Activated T-cell treated with anti-CD3 and anti-CD28 coated beads, Interleukin-2, amount 50 U/mL, for 48 hours (primary cell): ENCODE data around the gene ZBBX.
"Not testable (repeated sequence)": the region's sequence is repeated elsewhere in the genome, so short reads cannot be mapped to it uniquely, and the experiment has no call there.

Experiments
- DNase-seq, 2 experiments: peaks; one replicate each; pipeline ENCODE4 v3.0.0-alpha.2; 2020

The ZBBX gene

GRCh38 chr3:167380004-167380689 lies at the start of gene ZBBX:
Gene ZBBX, minus strand, starts transcription at chr3:167380297. Its CDS starts 7,396 bp downstream, at chr3:167372901.
- DNase-seq, result peak; percentile 91 to 94

- DNase-seq, result not testable (repeated sequence)
These were observed 46.9 kb upstream of the ZBBX start for GRCh38 chr3:167426962-167427361.

- not testable (repeated sequence) for DNase-seq
These were observed 42.3 kb upstream of the ZBBX start for GRCh38 chr3:167422396-167422795.

DNA sequence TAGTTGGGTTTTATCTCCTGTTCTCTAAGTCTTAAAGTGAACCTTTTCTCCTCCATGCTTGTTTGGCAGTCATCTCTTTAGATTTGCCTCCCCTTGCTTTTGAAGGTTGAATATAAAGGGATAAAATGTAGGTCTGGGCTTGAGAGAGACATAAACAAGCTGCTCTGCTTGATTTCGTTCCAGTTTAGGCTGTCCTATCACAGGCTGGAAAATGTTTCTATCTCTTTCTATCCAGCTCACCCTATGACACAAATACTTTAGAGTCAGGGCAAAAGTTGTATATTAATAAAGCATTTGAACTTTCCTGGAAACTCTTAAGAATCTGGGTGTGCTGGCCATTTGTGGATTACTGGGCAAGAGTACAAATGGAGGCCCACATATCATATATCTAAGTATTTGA lies 29.5 kb upstream of the ZBBX start:
- DNase-seq, result no peak

- peak in 1 of 2 experiments; percentile 20 for DNase-seq
These were observed 26.9 kb upstream of the ZBBX start for GRCh38 chr3:167406876-167407492.

GRCh38 chr3:167397826-167398225 lies 17.7 kb upstream of the ZBBX start:
- no peak for DNase-seq

GRCh38 chr3:167396075-167396474 lies 16.0 kb upstream of the ZBBX start:
- no peak for DNase-seq

DNA sequence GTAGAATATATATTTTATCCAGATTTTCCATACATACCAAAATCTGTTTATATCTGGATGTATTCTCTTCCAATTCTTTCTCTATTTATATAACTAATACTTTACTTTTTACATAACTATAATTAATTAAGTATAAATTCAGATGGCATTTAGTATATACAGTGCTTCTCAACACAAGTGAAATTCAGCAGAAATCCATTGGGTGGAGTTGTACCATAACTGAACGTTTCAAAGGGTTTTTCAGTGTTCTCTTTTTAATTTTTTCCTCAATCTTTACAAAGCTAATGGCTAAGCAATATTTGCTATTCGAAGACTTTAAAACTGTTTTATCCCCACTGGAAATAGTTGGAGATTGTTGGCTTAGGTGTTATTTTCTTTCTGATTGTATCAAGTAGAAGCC lies 13.9 kb upstream of the ZBBX start:
- DNase-seq, result no peak

- DNase-seq, result no peak
These were observed 2.1 kb upstream of the ZBBX start for GRCh38 chr3:167382155-167382554.

GRCh38 chr3:167375478-167375877 lies 4.6 kb downstream of the ZBBX start:
- no peak for DNase-seq

- no peak for DNase-seq
These were observed 8.0 kb downstream of the ZBBX start for GRCh38 chr3:167372138-167372537.

DNA sequence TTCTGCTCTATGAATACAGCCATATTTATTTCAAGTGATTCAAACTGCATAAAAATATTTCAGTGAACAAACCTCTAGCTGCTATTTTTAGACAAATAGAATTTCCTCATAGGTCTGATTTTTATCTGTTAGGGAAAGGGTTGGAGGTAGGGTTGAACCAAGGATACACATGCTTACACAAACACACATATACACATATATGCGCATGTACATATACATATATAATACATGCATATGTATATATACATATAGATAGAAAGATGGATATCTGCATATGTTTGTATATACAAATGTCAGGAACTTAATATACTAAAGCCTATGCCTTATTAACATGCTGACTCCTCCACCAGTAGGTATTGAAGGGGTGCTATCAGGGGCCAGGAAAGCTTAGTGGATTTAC lies 18.1 kb downstream of the ZBBX start:
- DNase-seq, result no peak

DNA sequence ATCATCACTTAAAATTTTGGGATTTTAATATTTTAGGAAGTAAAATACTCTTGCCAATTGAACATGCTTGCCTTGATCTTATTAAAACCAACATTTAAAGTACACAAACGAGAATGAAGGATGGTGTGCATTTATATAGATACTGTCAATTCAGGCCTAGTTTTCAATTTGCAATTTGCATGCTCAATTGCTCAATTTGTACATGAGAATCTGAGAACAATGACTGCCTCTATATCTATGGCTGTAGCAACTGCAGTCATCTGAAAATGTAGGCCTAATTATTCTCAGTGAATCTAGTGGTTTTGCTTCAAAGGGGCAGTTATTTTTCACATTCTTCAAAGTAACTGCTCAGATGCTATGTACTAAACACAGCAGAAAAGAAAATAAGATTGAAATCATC lies 18.8 kb downstream of the ZBBX start:
- DNase-seq, result no peak

DNA sequence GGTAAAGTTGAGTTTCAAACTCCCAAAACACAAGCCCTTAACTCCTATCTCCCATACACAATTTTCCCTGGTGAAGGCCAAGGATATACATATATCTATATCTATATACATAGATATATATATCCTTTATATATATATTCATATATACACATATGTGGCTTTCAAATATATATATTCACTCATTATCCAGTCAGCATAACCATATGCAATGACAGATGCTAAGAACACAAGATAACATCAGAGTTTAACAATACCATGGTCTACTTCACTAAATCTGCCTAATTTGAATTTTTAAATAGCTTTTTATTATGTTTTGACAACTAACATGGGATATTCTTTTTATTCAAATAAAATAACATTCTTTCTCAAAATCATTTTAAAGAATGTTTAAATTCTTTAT lies 24.7 kb downstream of the ZBBX start:
- no peak for DNase-seq

DNA sequence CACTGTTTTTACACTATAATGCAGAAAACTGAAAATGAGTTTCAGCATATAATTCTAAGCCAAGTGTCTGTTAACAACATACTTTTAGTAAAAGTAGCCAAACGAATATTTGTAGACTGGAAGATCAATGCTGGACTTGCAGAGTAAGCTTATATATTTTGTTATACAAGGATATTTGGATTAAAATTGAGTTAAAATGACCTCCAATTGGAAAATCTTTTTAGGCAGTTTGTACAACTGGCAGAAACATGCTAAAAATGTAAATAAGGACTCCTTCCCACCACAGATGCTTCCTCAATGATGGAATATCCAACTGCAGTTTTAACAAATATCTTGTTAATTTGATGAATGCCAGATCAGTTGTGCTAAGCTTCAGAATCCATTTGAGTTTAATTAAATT lies 25.3 kb downstream of the ZBBX start:
- DNase-seq, result no peak

GRCh38 chr3:167350245-167350862 lies 29.7 kb downstream of the ZBBX start:
- no peak for DNase-seq

DNA sequence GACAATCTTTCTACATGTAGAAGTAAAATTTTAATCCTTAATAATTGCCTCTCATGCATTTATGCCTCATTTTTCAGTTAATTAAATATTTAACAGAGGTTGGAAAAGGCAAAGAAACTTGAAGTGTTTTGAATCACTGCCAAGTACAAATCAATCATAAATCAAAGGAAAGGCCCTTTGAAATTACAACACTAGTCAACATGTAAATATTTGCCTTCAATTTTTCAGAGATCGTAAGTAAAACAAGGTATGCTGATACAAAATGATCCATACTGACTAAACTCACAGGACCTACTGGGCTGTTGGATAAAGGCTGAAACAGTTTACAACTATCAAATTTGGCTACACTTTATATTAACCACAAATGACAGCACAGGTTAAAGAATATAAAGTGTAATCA lies 33.9 kb downstream of the ZBBX start:
- DNase-seq, result no peak

GRCh38 chr3:167330993-167331785 lies 48.9 kb downstream of the ZBBX start:
- DNase-seq, result no peak

- DNase-seq, result no peak
These were observed 56.5 kb downstream of the ZBBX start for GRCh38 chr3:167323572-167323971.

GRCh38 chr3:167318996-167319615 lies 61.0 kb downstream of the ZBBX start:
- DNase-seq, result no peak

DNA sequence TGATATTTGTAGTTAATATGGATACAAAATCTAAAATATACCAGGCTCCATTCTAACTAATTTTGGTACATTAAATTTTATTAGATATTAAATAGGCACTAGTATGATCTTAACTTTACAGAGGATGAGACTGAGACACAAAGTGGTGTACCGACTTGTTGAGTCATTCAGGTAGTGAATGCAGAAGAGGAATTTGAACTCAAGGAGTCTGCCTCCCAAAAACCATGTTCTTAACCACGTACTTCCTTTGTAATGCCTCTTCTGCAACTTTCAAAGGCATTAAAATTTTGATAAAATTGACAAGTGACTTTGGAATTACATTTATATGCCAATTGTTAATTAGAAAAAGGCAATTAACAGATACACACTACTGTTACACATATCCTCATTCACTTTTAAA lies 61.8 kb downstream of the ZBBX start:
- no peak for DNase-seq

DNA sequence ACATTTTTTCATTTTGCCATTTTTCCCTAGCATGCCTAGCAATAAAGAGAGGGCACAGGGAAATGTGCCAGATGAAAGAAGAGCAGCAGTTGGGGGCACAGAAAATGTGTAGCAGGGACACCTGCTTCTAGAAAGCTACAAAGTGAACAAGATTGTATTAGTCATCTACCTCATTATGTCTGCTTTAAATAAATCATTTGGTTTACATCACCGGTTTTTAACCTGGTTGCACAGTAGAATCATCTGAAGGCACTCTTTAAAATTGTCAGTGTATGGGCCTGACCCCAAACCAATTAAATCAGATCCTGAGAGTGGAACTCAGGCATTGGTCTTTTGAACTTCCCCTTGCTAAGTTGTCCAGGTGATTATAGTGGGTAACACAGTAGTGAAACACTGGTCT lies 73.8 kb downstream of the ZBBX start:
- no peak for DNase-seq

DNA sequence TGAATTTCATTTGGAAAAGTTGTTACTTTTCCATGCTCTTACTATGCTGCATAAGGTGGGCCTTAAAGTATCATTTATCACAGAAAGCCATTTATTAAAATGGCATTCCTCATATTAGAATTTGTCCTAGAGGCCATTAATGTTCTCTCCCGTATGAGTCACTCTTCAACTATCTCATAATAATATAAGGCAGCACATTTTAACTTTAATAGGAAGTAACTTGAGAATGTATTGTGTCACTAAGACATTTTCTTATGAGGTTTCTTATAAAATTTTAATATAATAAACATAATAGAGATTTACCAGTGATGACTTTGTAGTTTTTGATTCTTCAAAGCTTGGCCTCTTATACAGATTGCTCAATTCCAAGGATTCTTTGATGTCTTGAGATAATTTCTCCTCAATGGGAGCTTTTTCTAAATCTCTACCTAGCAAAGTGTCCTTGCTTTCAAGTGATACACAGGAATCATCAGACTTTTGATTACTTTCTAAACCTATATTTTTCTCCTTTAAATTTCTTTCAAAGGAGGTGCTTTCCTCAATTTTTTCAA lies 74.7 kb downstream of the ZBBX start:
- DNase-seq, result no peak
